SK-N-SH treated with all-trans-retinoic acid at 6 μM for 48 hours (cell line): ENCODE results near the gene CCR3.

ENCODE experiments used
- ATAC-seq: fragments of 200-7000 bp; cut with Tn5 transposase; 3 replicates; pipeline ENCODE4 v1.9.1; 2020; ENCODE audit warnings: mild to moderate bottlenecking, moderate library complexity
- ARNTL ChIP-seq: fragments of 450-650 bp; formaldehyde crosslinking; IDR thresholded peaks from 2 replicates; pipeline ENCODE4 v1.5.0; 2020; ENCODE audit warnings: low read depth, mild to moderate bottlenecking, moderate library complexity, borderline replicate concordance
- CREB5 ChIP-seq: fragments of 250-450 bp; sonication (Bioruptor Pico); IDR thresholded peaks from 2 replicates; pipeline ENCODE4 v1.5.1; 2020; ENCODE audit warnings: low read depth, mild to moderate bottlenecking, moderate library complexity
- GLIS3 ChIP-seq: fragments of 250-450 bp; sonication (Bioruptor Pico); IDR thresholded peaks from 2 replicates; pipeline ENCODE4 v1.5.0; 2020; ENCODE audit warnings: mild to moderate bottlenecking, moderate library complexity
- ISL1 ChIP-seq: fragments of 250-450 bp; sonication (Bioruptor Pico); IDR thresholded peaks from 2 replicates; pipeline ENCODE4 v2.1.2; 2022; ENCODE audit warnings: mild to moderate bottlenecking, moderate library complexity
- PATZ1 ChIP-seq: fragments of 250-450 bp; sonication (Bioruptor Pico); IDR thresholded peaks from 2 replicates; pipeline ENCODE4 v1.8.0; 2020; ENCODE audit warnings: mild to moderate bottlenecking, moderate library complexity, borderline replicate concordance
- POU6F1 ChIP-seq: fragments of 250-450 bp; sonication (Bioruptor Pico); IDR thresholded peaks from 2 replicates; pipeline ENCODE4 v1.8.0; 2021; ENCODE audit warnings: low read depth, mild to moderate bottlenecking, moderate library complexity, borderline replicate concordance
- PPARA ChIP-seq: fragments of 250-450 bp; sonication (Bioruptor Pico); IDR thresholded peaks from 2 replicates; pipeline ENCODE4 v1.5.0; 2020; ENCODE audit warnings: mild to moderate bottlenecking, borderline replicate concordance
- RARB ChIP-seq: fragments of 250-450 bp; sonication (Bioruptor Pico); IDR thresholded peaks from 2 replicates; pipeline ENCODE4 v1.8.0; 2021; ENCODE audit warnings: mild to moderate bottlenecking, moderate library complexity
- TSHZ2 ChIP-seq: fragments of 250-450 bp; sonication (Bioruptor Pico); IDR thresholded peaks from 2 replicates; pipeline ENCODE4 v1.5.0; 2020; ENCODE audit warnings: mild to moderate bottlenecking, moderate library complexity
- ZFP3 ChIP-seq: fragments of 250-450 bp; sonication (Bioruptor Pico); IDR thresholded peaks from 2 replicates; pipeline ENCODE4 v1.5.0; 2020; ENCODE audit warnings: mild to moderate bottlenecking, moderate library complexity

CCR3 gene

GRCh38 chr3:46264002-46264401 lies 21.7 kb downstream of the CCR3 start (continued):
- TF ChIP-seq CREB5 (CRISPR knock-in tag), result no peak

GRCh38 chr3:46266598-46266997 lies 24.3 kb downstream of the CCR3 start:
- TF ChIP-seq TSHZ2 (CRISPR knock-in tag), result no peak
- no peak for TF ChIP-seq ISL1 (CRISPR knock-in tag)
- no peak for TF ChIP-seq CREB5 (CRISPR knock-in tag)
- no peak for TF ChIP-seq GLIS3 (CRISPR knock-in tag)
- TF ChIP-seq POU6F1 (CRISPR knock-in tag), result no peak
- no peak for TF ChIP-seq ARNTL
- TF ChIP-seq PATZ1 (CRISPR knock-in tag), result no peak
- ATAC-seq, result no peak

GRCh38 chr3:46269556-46269955 lies 27.3 kb downstream of the CCR3 start:
- TF ChIP-seq ARNTL (no peak), RARB (CRISPR knock-in tag) (no peak), PATZ1 (CRISPR knock-in tag) (no peak), PPARA (CRISPR knock-in tag) (no peak), TSHZ2 (CRISPR knock-in tag) (no peak), POU6F1 (CRISPR knock-in tag) (no peak), CREB5 (CRISPR knock-in tag) (no peak), ZFP3 (CRISPR knock-in tag) (no peak)
- TF ChIP-seq, all 23 proteins: peak for 0

More at GRCh38 chr3:46269556-46269955, 27.3 kb downstream of the CCR3 start:
- no peak for ATAC-seq
